Stimulated activated CD8-positive, alpha-beta memory T cell treated with anti-CD3 and anti-CD28 coated beads, Interleukin-15, amount 100 ng/mL, for 48 hours (primary cell): ENCODE results near the gene YIPF3.
"Not testable (repeated sequence)": the region's sequence is repeated elsewhere in the genome, so short reads cannot be mapped to it uniquely, and the experiment has no call there.

ENCODE experiments used
- DNase-seq, 2 donors: peaks; one replicate each; pipeline ENCODE4 v3.0.0-alpha.2; 2020; ENCODE audit warnings: low read depth in 2 of 2

Gene YIPF3

DNA sequence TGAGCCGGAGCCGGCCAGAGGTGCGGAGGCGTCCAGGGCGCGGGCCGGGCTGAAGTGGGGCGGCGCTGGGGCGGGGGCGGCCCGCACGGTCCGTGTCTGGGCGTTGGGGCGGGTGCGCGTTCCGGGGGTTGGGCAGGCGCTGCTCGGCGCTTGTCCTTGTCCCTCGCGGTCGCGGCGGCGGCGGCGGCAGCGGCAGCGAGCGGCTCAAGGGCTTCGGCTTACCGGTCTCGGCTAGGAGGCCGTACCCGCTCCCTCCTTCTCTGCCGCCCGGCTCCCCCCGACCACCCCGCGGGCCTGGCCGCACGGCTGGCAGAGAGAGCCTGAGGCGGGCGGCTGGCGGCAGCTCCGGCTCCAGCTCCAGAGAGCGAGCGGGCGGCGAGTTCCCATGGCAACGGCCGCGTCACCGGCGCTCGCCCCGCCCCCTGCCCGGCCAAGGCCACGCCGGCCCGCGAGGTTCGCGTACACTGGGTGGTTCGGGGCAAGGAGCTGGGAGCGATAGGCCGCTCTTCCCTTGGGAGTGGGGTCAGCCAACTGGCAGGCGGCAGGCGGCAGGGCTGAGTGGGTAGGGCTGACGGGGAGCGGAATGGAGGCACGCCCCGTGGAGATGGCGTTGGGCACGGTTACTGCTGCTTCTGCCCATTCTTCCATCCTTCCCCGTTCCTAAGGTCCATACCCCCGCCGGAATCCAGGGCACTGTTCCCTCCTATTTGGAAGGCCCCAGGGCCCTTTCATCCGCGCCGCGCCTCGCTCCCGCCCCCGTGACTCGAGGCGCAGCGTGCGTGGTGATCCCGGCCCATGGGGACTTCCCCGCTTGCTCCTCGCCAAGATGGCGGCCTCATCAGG is 6.5 kb downstream of the YIPF3 start, which contains the start of gene LRRC73:
Gene LRRC73, minus strand, starts transcription at position 363 of the 843 bp plus-strand sequence. CDS start 561 bp downstream, outside the sequence.
- DNase-seq = peak; percentile 69 to 71

GRCh38 chr6:43509142-43509983 is 7.4 kb downstream of the YIPF3 start:
- DNase-seq = no peak

DNA sequence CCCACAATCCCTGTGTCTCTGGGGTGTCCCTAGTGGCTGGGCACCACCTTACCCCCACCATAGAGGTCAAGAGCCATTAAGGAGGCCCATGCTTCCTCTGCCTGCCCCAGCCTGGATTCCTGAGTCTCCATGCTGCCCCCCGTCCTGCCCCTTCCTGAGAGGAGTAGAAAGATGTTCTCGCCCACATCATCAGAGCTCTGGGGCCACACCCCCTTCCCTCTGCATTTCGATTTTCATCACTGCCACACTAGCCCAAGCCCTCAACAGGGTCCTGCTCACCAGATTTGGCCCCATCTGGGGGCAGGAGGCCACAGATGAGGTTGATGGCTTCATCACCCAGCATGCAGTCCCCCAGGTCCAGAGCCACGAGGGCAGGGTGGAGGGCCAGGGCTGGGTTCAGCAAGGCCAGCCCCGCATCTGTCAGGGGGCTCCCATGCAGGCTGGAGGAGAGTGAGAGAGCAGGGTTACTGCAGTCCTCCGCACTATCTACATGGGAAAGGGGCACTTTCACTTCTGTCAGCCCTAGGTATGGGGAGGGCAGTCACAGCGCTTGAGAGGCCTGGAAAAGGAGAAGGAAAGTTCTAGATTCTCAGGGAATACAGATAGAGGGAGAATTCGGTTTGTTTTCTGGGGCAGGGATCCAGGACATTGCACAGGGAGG is 8.1 kb downstream of the YIPF3 start:
- DNase-seq = no peak

DNA sequence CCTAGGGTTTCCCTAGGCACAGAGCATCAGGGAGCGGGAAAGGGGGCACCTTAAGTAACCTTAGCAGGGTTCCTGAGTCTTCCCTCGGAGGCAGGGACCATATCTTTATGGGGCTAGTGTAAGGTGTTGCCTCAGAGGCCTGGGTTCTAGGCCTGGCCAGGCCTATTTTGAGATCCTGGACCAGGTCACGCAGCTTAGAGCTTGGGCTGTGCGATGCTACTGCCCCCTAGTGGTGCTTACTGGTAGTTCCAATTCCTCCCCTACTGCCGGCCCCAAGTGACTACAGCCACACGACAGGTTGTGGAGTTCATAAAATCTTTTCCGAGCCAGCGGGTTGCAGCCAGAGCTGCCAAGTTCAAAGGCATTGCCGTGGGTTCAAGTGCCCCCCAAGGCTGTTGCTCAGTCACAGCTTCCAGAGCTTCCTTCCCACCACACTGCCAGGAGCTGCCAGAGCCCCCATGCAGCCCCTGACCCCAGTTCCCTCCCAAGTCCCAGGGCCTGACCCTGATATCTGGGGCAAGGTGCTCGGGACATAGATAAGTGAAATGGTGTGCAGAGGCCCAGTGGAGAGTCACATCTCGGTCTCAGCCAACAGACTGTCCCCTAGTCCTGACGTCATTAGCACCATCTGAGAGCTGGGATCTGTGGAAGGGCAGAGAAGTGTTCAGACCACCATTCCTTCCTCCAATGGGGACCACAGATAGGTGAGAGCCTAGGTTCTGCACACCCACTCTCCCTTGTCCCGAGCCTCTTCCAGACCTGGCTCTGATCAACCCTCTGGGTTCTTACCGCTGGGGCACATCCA is 9.9 kb downstream of the YIPF3 start:
- DNase-seq = peak; percentile 51 to 60

DNA sequence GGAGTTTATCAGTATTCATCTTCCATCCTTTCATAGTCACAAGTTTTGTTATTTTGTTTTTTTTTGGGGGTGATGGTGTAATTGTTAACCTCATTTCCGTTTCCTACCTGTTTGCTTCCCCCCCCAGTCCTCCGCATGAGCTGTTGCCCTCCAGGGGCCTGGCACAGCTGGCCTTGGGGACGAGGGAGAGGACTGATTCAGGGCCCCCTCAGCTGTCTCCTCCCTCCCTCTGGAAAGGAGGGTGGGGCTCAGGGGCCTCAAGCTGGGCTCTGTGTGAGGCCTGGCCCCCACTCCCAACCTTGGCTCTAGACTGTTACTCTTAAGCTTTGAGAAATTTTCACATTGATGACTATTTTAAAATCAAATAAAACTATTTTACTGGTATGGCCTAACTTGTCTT is 10.6 kb downstream of the YIPF3 start:
- no peak for DNase-seq

DNA sequence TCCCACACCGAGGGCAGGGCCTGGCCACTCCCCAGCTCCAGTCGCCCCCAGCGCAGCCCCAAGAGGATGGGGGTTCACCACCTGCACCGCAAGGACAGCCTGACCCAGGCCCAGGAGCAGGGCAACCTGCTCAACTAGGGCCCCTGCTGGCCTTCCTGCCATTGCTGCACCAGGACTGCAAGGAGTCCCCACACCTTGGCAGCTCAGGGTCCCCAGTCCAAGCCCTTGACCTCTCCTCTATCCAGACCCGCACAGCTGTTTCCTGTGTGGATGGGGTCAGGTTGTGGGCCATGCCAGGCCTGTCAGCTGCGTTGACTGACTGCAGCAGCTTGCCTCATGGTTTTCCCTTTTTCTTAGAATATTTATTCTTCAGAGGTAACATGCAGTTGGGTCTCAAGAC is 11.0 kb downstream of the YIPF3 start:
- DNase-seq = no peak

DNA sequence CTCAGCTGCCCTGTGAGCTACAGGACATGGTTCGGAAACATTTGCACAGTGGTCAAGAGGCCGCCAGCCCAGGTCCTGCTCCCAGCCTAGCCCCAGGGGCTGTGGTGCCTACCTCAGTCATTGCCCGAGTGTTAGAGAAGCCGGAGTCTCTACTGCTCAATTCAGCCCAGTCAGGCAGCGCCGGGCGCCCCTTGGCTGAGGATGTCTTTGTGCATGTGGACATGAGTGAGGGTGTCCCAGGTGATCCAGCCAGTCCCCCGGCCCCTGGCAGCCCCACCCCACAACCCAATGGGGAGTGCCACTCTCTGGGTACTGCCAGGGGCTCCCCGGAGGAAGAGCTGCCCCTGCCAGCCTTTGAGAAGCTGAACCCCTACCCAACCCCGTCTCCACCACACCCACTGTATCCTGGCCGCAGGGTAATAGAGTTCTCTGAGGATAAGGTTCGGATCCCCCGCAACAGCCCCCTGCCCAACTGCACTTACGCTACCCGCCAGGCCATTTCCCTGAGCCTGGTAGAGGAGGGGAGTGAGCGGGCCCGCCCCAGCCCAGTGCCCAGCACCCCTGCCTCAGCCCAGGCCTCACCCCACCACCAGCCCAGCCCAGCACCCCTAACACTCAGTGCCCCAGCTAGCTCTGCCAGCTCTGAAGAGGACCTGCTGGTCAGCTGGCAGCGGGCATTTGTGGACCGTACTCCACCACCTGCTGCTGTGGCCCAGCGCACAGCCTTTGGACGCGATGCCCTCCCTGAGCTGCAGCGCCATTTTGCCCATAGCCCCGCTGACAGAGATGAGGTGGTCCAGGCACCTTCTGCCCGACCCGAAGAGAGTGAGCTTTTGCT is 11.8 kb downstream of the YIPF3 start:
- no peak for DNase-seq

- DNase-seq = no peak
These were observed 13.3 kb downstream of the YIPF3 start for GRCh38 chr6:43503443-43503842.

GRCh38 chr6:43502666-43503065 is 14.1 kb downstream of the YIPF3 start:
- DNase-seq = no peak

DNA sequence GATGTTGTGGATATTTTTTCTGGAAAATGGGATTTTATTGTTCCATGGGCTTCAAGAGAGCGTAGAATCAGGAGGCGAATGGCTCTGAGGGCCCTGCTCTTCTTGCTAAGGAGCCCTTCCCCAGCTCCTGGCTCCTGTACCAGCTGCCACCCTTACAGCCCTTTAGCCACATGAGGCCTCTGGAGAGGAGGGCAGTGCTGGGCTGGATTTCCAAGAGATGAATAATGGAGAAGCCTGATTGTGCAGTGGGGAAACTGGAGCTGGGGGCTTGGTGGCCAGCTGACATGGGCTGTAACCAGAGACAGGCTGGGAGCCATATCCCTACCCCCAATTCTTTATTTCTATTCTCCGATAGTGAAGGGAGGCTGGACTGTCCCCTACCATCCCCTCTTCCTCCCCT is 15.8 kb downstream of the YIPF3 start:
- no peak for DNase-seq

- no peak for DNase-seq
These were observed 17.5 kb downstream of the YIPF3 start for GRCh38 chr6:43499028-43499815.

GRCh38 chr6:43498291-43498690 is 18.4 kb downstream of the YIPF3 start:
- DNase-seq = not testable (repeated sequence)

GRCh38 chr6:43497689-43498088 is 19.0 kb downstream of the YIPF3 start:
- DNase-seq = no peak

DNA sequence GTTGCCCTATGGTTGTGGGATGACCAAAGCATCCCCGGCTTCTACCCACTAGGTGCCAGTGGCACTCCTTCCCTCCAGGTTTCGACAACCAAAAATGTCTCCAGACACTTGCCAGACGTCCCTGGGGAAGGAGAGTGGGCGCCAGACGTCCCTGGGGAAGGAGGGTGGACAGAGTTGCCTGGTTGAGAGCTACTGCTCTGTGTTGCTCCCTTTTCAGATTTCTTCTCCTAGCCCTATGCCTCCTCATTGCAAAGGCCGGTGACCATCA is 19.7 kb downstream of the YIPF3 start:
- no peak for DNase-seq

DNA sequence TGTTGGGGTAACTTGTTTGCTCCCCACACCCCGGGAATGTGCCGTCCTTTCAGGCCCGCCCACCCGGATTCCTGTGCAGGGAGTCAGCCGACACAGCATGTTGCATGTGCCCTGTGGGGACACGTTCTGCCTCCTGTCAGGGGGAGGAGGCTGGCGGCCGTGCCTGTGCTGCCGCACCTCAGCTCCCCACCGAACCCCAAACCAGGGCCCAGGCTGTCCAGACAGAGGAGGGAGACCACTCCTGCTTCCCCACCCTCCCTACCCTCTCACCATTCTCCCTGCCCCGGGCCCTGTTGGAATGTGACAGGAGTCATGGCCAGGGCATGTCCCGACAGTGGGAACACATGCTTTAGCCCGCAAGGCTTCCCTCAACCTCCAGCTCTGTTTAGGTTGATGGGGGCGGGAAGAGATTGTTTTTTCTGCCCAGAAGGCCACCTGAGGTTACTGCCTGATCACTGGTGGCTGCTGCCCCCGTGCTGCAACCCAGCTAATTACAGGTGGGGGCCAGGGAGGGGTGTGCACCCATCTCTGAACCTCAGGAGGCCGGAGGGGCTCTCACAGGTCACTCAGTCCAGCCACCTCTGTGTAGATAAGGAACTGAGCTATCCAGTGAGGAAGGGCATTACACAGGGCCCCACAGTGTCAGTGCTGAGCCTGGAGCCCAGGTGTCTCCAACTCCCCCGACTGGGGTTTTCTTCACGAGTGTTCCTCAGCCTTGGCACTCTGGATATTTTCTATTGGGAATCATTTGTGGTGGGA is 20.2 kb downstream of the YIPF3 start:
- DNase-seq = no peak

DNA sequence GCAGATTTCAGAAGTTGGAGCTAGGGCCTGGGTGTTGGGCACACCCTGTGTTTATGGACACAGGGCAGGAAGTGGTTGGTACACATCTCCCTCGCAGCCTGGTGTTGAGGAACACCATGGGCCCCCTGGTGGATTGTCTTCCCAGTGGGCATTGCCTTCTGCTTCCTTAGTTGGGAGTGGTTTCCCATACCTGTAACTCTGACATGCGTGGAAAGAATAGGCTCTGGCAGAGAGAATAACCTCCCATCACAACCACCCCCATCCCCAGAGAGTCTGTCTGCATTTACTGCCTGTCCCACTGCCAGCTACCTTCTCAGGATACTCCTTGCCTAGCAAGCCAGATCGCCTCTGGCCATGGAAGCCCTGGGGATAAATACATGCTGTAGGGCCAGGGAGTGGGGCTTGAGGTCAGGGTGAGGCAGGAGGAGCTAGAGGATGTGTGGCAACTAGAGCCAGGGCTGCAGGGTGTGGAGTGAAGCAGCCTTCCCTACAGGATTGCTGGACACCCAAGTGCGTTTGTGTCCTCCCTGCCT is 21.3 kb downstream of the YIPF3 start:
- no peak for DNase-seq

GRCh38 chr6:43494766-43495165 is 22.0 kb downstream of the YIPF3 start:
- DNase-seq = no peak

DNA sequence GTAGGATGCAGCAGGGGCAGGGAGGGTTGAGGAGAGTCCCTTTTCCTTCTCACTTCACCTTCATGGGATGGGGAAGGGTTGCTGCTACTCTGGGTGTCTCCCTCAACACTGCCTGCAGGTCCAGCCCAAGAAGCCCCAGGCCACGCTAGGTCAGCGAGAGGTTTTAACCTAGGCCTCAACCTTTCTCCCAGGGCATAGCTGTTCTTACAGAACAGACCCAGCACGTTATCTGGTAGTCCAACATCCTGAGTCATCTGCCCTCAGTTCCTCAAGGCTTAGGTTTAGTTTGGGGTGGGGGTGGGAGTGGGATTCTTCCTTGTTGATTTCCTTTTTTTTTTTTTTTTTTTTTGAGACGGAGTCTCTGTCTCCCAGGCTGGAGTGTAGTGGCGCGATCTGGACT is 22.4 kb downstream of the YIPF3 start:
- no peak for DNase-seq

DNA sequence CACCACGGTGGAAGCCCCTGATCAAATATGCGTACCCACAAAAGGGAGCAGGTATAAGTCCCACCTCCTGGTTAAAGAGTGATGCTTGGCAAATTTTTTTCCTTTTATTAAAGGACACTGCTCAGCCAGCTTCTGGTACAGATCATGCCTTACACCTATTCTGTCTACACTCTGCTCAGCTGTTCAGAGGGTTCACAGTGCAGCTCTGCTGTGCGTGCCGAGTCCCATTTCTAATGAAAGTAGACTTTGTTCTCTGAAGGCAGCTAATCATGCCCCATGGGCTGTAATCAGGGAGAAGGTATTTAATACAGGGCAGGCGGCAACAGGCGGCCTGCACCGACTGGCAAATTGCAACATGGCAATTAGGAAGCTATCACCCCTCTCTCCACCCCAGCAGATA is 22.9 kb downstream of the YIPF3 start:
- no peak for DNase-seq
